Natural killer cell (primary cell): ENCODE data around the gene C5orf34. TPM values are rescaled to one million over a fixed set of nuclear protein-coding genes. Genes with fewer than 3 reads are reported as not detected.

Source experiments
- ATAC-seq, 3 donors: fragments of 150-1000 bp in 2 of 3; fragments of 200-7000 bp in 1 of 3; cut with Tn5 transposase; 1 replicate in 1 of 3; 2 replicates in 2 of 3; pipeline ENCODE4 v1.10.0; 2021; ENCODE audit warnings: mild to moderate bottlenecking in 2 of 3, moderate library complexity in 2 of 3
- DNase-seq, 2 donors: peaks; one replicate each; pipeline versions ENCODE4 v3.0.0 to v3.0.0-alpha.2; 2013 to 2021; ENCODE audit warnings: mixed read lengths in 1 of 2
- H3K27ac ChIP-seq: one replicate; pipeline ENCODE4 v1.5.1; 2013; ENCODE audit warnings: mild to moderate bottlenecking, low read length
- H3K27me3 ChIP-seq: one replicate; pipeline ENCODE4 v1.6.1; 2013; ENCODE audit warnings: low read length; ENCODE audit not compliant: control insufficient read depth, insufficient read depth
- H3K36me3 ChIP-seq: one replicate; pipeline ENCODE4 v1.6.1; 2013; ENCODE audit warnings: low read length; ENCODE audit not compliant: control insufficient read depth, insufficient read depth
- H3K4me1 ChIP-seq: one replicate; pipeline ENCODE4 v1.6.1; 2013; ENCODE audit warnings: low read length; ENCODE audit not compliant: control insufficient read depth, insufficient read depth
- H3K4me3 ChIP-seq: one replicate; pipeline ENCODE4 v1.5.1; 2013; ENCODE audit warnings: low read length
- H3K9me3 ChIP-seq: one replicate; pipeline ENCODE4 v1.6.1; 2013; ENCODE audit warnings: low read length; ENCODE audit not compliant: control insufficient read depth, insufficient read depth
- H3K27ac Mint-ChIP-seq, 2 donors: one replicate each; pipeline ENCODE4 v1.8.0; 2022; ENCODE audit warnings: mild to moderate bottlenecking in 2 of 2, mixed read lengths in 2 of 2, moderate library complexity in 1 of 2
- H3K27me3 Mint-ChIP-seq, 2 donors: one replicate each; pipeline ENCODE4 v1.8.0; 2022; ENCODE audit warnings: low read depth in 2 of 2, mixed read lengths in 2 of 2
- H3K36me3 Mint-ChIP-seq: one replicate; pipeline ENCODE4 v1.8.0; 2022; ENCODE audit warnings: mixed read lengths
- H3K4me1 Mint-ChIP-seq, 2 donors: one replicate each; pipeline ENCODE4 v1.8.0; 2022; ENCODE audit warnings: mixed read lengths in 2 of 2
- H3K4me3 Mint-ChIP-seq: one replicate; pipeline ENCODE4 v1.8.0; 2022; ENCODE audit warnings: mild to moderate bottlenecking, moderate library complexity, mixed read lengths
- H3K9me3 Mint-ChIP-seq, 2 donors: one replicate each; pipeline ENCODE4 v1.8.0; 2022; ENCODE audit warnings: mixed read lengths in 2 of 2
- CTCF ChIP-seq: fragments of 200-600 bp; IDR thresholded peaks from one replicate; pipeline ENCODE4 v1.8.0; 2022; ENCODE audit warnings: antibody characterized with exemption
- WGBS: methylation state at CpG from one replicate; pipeline ENCODE4 v1.1.7; 2013; ENCODE audit warnings: missing lambda C conversion rate; ENCODE audit not compliant: insufficient coverage; 5-methylcytosine and 5-hydroxymethylcytosine counted together
- intact Hi-C: fragments of 100-400 bp; cut with micrococcal nuclease; formaldehyde crosslinking; loops from one replicate; pipeline ENCODE4 v1.14.2; 2022
- total RNA-seq, 4 donors: library from RNA; stranded (reverse); fragments of 120-200 nt in 1 of 4; gene quantifications; one replicate each; pipeline versions ENCODE4 v1.2.3 to v1.2.4, GENCODE V29; 2013 to 2022

C5orf34 gene
- total RNA-seq: 1 to 10 TPM; 1.1 to 1.8 (median 1.3) TPM
- total RNA-seq (2013): 7.3 TPM

GRCh38 chr5:43514816-43515677 lies at the start of gene C5orf34:
Gene C5orf34 (minus strand): TSS chr5:43515148. CDS start chr5:43509339, 5,809 bp downstream.
- ATAC-seq: peak; percentile 94 to 98 (median 95)
- peaks cover 4% of the 10 kb centered on the region for H3K4me1 ChIP-seq
- Mint-ChIP-seq H3K36me3 (no peaks in the 10 kb centered on the region), H3K27me3 (peaks cover 0 to 5% of the 10 kb centered on the region in 2 donors), H3K4me3 (peak within 1 kb of the TSS; percentile 92), H3K4me1 (peaks cover 24 to 31% of the 10 kb centered on the region in 2 donors), H3K27ac (peak within 1 kb of the TSS; percentile 91 to 93), H3K9me3 (no peaks in the 10 kb centered on the region)
- H3K9me3 ChIP-seq: no peaks in the 10 kb centered on the region
- peak; percentile 90 to 97 for DNase-seq
- H3K27me3 ChIP-seq: no peaks in the 10 kb centered on the region
- WGBS: 0% methylated on average over 35 of the region's 35 CpGs
- H3K27ac ChIP-seq: peak within 1 kb of the TSS; percentile 91
- H3K4me3 ChIP-seq: peak within 1 kb of the TSS; percentile 83
- intact Hi-C loops: loop anchor here (1.0 to 2.0 kb wide), 3 partner anchors 31 to 202 kb away; partner anchors contain the start of genes HMGCS1 and PAIP1
- no peak for TF ChIP-seq CTCF
- H3K36me3 ChIP-seq: no peaks in the 10 kb centered on the region

- Mint-ChIP-seq H3K27ac (no peak overlapping the region), H3K4me1 (no peaks in the 10 kb centered on the region), H3K27me3 (no peaks in the 10 kb centered on the region), H3K36me3 (no peaks in the 10 kb centered on the region), H3K9me3 (no peaks in the 10 kb centered on the region), H3K4me3 (no peak overlapping the region)
- no peak overlapping the region for H3K4me3 ChIP-seq
- no peak overlapping the region for H3K27ac ChIP-seq
- H3K36me3 ChIP-seq: no peaks in the 10 kb centered on the region
- WGBS: 0% methylated on average over 1 of the region's 5 CpGs
- H3K9me3 ChIP-seq: no peaks in the 10 kb centered on the region
- no peak for ATAC-seq
- DNase-seq: no peak
- no peaks in the 10 kb centered on the region for H3K27me3 ChIP-seq
- no peak for TF ChIP-seq CTCF
- no peaks in the 10 kb centered on the region for H3K4me1 ChIP-seq
- intact Hi-C loops: no loop called here
Observed at GRCh38 chr5:43564289-43564850, 49.4 kb upstream of the C5orf34 start.

- H3K4me3 Mint-ChIP-seq: no peak overlapping the region
- Histone ChIP-seq H3K9me3 (no peaks in the 10 kb centered on the region), H3K4me3 (no peak overlapping the region), H3K27me3 (no peaks in the 10 kb centered on the region), H3K36me3 (no peaks in the 10 kb centered on the region), H3K4me1 (no peaks in the 10 kb centered on the region), H3K27ac (no peak overlapping the region)
- H3K36me3 Mint-ChIP-seq: no peaks in the 10 kb centered on the region
- H3K27ac Mint-ChIP-seq: no peak overlapping the region
- DNase-seq (no peak), ATAC-seq (no peak)
- intact Hi-C loops: no loop called here
- no peaks in the 10 kb centered on the region for H3K4me1 Mint-ChIP-seq
- TF ChIP-seq CTCF: no peak
- 94% methylated on average over 3 of the region's 3 CpGs for WGBS
- no peaks in the 10 kb centered on the region for H3K9me3 Mint-ChIP-seq
- H3K27me3 Mint-ChIP-seq: no peaks in the 10 kb centered on the region
Observed at GRCh38 chr5:43563321-43563720, 48.4 kb upstream of the C5orf34 start.
